Liver (tissue), 3 donors: ENCODE data around the gene ZMAT5.

Experiments
- EGR1 ChIP-seq, 2 donors: IDR thresholded peaks; 2 replicates each; pipeline ENCODE4 v1.6.1; 2016 to 2018; ENCODE audit warnings: antibody characterized with exemption in 2 of 2, low read depth in 2 of 2
- FOXA1 ChIP-seq: IDR thresholded peaks from 2 replicates; pipeline ENCODE4 v1.6.1; 2016; ENCODE audit warnings: antibody characterized with exemption
- GABPA ChIP-seq, 2 donors: IDR thresholded peaks in 1 of 2; conservative IDR thresholded peaks in 1 of 2; 2 replicates each; pipeline ENCODE4 v1.6.1; 2016; ENCODE audit warnings: antibody characterized with exemption in 2 of 2, mild to moderate bottlenecking in 1 of 2, moderate library complexity in 1 of 2
- HNF4G ChIP-seq: IDR thresholded peaks from 2 replicates; pipeline ENCODE4 v1.6.1; 2016; ENCODE audit warnings: antibody characterized with exemption
- MAX ChIP-seq: IDR thresholded peaks from 2 replicates; pipeline ENCODE4 v1.6.1; 2016; ENCODE audit warnings: antibody characterized with exemption
- SP1 ChIP-seq: IDR thresholded peaks from 2 replicates; pipeline ENCODE4 v1.6.1; 2018; ENCODE audit warnings: antibody characterized with exemption, mild to moderate bottlenecking
- TAF1 ChIP-seq: conservative IDR thresholded peaks from 2 replicates; pipeline ENCODE4 v1.6.1; 2016; ENCODE audit warnings: antibody characterized with exemption, mild to moderate bottlenecking
- YY1 ChIP-seq: IDR thresholded peaks from 2 replicates; pipeline ENCODE4 v1.6.1; 2016; ENCODE audit warnings: antibody characterized with exemption, mild to moderate bottlenecking
- ZBTB33 ChIP-seq: IDR thresholded peaks from 2 replicates; pipeline ENCODE4 v1.6.1; 2016; ENCODE audit warnings: antibody characterized with exemption
- TF ChIP-seq, protein P1 (sequence below): fragments of 150-350 bp; IDR thresholded peaks from 2 replicates; pipeline ENCODE4 v1.5.1; 2017; ENCODE audit warnings: improper control_type of control experiment, low read depth, low read length; ENCODE audit not compliant: missing input control
- donor health status: healthy.
- donor health status: healthy.

- TF ChIP-seq, protein P1, sequence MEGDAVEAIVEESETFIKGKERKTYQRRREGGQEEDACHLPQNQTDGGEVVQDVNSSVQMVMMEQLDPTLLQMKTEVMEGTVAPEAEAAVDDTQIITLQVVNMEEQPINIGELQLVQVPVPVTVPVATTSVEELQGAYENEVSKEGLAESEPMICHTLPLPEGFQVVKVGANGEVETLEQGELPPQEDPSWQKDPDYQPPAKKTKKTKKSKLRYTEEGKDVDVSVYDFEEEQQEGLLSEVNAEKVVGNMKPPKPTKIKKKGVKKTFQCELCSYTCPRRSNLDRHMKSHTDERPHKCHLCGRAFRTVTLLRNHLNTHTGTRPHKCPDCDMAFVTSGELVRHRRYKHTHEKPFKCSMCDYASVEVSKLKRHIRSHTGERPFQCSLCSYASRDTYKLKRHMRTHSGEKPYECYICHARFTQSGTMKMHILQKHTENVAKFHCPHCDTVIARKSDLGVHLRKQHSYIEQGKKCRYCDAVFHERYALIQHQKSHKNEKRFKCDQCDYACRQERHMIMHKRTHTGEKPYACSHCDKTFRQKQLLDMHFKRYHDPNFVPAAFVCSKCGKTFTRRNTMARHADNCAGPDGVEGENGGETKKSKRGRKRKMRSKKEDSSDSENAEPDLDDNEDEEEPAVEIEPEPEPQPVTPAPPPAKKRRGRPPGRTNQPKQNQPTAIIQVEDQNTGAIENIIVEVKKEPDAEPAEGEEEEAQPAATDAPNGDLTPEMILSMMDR, result no peak
- TF ChIP-seq YY1 (no peak), HNF4G (no peak), TAF1 (no peak), GABPA (IDR thresholded peaks at IDR 0.05 in 1 of 2, conservative IDR thresholded peaks at IDR 0.05 in 1 of 2) (no peak), MAX (no peak), EGR1 (IDR thresholded peaks at IDR 0.05; ENCODE audit: low read depth in 2 of 2) (no peak), FOXA1 (no peak), SP1 (no peak), ZBTB33 (no peak)
These were observed 68.8 kb downstream of the ZMAT5 start for GRCh38 chr22:29697853-29698598.
